ENCODE results near the gene RRM2. TPM values are rescaled to one million over a fixed set of nuclear protein-coding genes. Genes with fewer than 3 reads are reported as not detected.

RRM2 gene
- polyA plus RNA-seq, 3 donors = 44.8 to 65.9 (median 64.7) TPM

DNA sequence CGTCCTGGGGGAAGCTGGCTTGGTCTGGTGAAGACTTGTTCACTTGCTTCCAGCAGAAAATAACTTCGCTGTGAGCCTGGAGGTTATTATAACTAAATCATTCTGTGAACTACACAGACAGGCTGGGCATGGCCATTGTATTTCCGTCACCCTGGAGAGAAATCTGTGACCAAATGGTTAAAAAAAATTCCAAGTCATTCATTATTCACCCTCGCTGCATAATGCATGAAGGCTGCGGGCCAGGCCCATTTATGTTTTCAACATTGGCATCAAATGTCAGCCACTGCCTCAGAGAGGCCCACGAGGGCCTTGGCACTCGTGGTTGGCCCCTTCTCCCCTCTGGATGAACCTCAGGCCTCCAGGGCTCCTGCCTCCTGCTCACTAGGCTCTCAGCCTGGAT lies 57.7 kb downstream of the RRM2 start:
- no peak for DNase-seq (ENCODE audit: extremely low read depth in 1 of 11, low read depth in 9 of 11, low spot score in 4 of 11)

Other genes starting within 250 kb of the RRM2 start
- 1 to 10 TPM; 4.4 to 5.0 (median 4.7) TPM for gene GRHL1, start 171.0 kb upstream of the RRM2 start, polyA plus RNA-seq (ENCODE audit: insufficient read length in 3 of 3)
- gene KLF11, start 79.2 kb upstream of the RRM2 start, polyA plus RNA-seq (ENCODE audit: insufficient read length in 3 of 3) = 10 to 100 TPM; 22.8 to 23.6 (median 23.4) TPM
- 100 to 1,000 TPM in 2 of 3 donors, 10 to 100 TPM in 1; 90.8 to 108 (median 103) TPM for gene CYS1, start 42.3 kb upstream of the RRM2 start, polyA plus RNA-seq (ENCODE audit: insufficient read length in 3 of 3)
- 10 to 100 TPM; 20.4 to 37.3 (median 28.5) TPM for gene HPCAL1, start 180.2 kb downstream of the RRM2 start, polyA plus RNA-seq (ENCODE audit: insufficient read length in 3 of 3)